Neuron (in vitro differentiated cells): ENCODE measurements around the gene TMEM163.

Experiments used
- H2AFZ ChIP-seq: one replicate; pipeline ENCODE4 v1.6.1; 2013; ENCODE audit warnings: low read depth, mild to moderate bottlenecking, inconsistent platforms, low read length, moderate library complexity
- H3K27me3 ChIP-seq: one replicate; pipeline ENCODE4 v1.6.1; 2013; ENCODE audit warnings: low read length; ENCODE audit not compliant: insufficient read depth
- H3K36me3 ChIP-seq: one replicate; pipeline ENCODE4 v1.6.1; 2013; ENCODE audit warnings: low read length; ENCODE audit not compliant: insufficient read depth
- H3K4me1 ChIP-seq: one replicate; pipeline ENCODE4 v1.6.1; 2013; ENCODE audit warnings: low read length; ENCODE audit not compliant: insufficient read depth
- H3K4me3 ChIP-seq: 2 replicates; pipeline ENCODE4 v1.5.1; 2013; ENCODE audit warnings: mild to moderate bottlenecking, low read length, moderate library complexity
- H3K9me3 ChIP-seq: one replicate; pipeline ENCODE4 v1.6.1; 2013; ENCODE audit warnings: low read length

The TMEM163 gene

DNA sequence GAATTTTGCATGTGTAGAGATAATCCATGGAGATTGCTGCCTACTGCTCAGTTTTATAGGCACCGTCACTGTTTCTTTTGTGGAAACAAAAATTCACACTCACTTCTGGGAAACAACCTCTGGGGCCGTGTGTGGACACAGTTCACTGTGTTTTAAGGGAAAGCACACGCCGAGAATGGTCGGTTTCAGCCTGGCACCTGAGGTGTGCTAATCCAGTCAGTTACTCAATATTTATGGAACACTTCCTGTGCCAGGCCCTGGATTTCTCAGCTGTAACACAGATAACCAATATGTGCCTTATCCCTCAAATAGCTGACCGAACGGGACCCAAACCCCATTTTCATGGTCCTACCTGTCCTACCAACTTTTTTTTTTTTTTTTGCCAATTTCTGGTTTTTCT lies 285.3 kb downstream of the TMEM163 start:
- H2AFZ ChIP-seq: no peak overlapping the region
- H3K4me1 ChIP-seq: peaks cover 3% of the 10 kb centered on the region
- no peak overlapping the region for H3K4me3 ChIP-seq
- no peaks in the 10 kb centered on the region for H3K9me3 ChIP-seq
- H3K36me3 ChIP-seq: peaks cover 2% of the 10 kb centered on the region
- no peaks in the 10 kb centered on the region for H3K27me3 ChIP-seq

DNA sequence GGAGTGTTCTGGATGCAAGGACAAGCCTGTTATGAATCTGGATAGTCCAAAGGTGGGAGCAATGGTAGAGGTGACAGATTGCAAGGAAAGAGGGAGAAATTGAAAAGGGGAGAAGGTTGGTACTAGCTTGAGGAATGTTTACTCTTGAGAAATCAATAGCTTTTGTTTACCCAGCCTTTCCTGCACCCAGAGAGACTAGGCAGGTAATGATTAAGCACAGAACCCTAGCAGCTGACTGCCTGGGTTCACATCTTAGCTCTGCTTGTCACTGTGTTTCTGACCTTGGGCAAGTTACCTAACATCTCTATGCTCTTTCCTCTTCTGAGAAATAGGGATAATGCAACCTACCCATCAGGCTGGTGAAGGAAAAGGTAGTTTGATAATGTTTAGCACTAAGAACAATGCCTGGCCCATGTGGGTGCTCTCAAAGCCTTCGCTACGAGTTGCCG lies 286.3 kb downstream of the TMEM163 start:
- no peak overlapping the region for H2AFZ ChIP-seq
- H3K4me3 ChIP-seq: no peak overlapping the region
- H3K36me3 ChIP-seq: peaks cover 2% of the 10 kb centered on the region
- H3K9me3 ChIP-seq: no peaks in the 10 kb centered on the region
- H3K4me1 ChIP-seq: peaks cover 3% of the 10 kb centered on the region
- H3K27me3 ChIP-seq: no peaks in the 10 kb centered on the region

DNA sequence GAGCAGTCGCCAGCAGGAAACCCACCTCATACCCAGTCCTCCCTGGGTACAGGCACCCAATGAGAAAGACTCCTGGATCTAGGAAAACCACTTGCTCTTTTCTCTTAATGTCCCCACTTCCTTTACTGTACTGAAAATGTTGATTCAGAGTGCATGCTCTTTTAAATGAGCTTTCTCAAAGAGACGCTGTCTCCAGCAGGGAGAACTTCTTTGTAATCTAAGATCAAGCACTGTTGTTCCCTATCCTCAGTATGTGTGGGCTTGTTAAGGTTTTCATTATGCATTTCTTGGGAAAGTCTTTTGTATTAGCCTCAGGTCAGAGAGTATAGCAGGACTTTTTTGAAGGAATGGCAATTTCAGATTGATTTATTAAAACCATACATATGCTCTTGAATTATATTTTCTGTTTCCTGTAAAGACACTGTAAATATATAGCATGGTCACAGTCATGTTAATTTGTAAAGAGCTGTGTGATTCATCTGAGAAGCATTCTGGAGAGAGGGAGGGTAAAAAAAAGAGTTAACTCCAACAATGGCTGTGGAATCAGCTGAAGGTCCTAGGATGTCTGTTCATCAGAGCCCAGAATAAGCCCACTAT lies 286.9 kb downstream of the TMEM163 start:
- Histone ChIP-seq H3K9me3 (no peaks in the 10 kb centered on the region), H3K4me3 (no peak overlapping the region), H3K36me3 (peaks cover 2% of the 10 kb centered on the region), H3K27me3 (no peaks in the 10 kb centered on the region), H2AFZ (no peak overlapping the region), H3K4me1 (peaks cover 3% of the 10 kb centered on the region)

DNA sequence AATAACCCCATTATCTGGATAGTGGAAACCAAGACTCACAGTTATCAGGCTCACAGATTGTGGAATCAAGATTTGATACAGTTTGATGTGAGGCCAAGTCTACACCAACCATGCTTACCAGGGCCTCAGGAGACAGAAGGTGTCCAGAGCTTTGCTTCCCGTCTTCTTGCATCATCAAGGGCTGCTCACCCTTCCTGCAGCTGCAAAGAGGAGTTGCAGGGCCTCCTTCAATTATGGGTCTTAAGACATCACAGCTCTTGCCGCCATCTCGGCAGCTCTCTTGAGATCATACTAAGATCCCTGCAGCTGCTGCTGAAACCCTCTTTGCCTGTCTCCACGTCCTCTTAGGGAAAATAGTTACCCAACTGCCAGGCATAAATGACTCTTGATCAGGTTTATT lies 288.9 kb downstream of the TMEM163 start:
- Histone ChIP-seq H3K27me3 (no peaks in the 10 kb centered on the region), H3K4me3 (no peak overlapping the region), H3K9me3 (no peaks in the 10 kb centered on the region), H3K4me1 (peaks cover 3% of the 10 kb centered on the region), H2AFZ (no peak overlapping the region), H3K36me3 (peaks cover 2% of the 10 kb centered on the region)

DNA sequence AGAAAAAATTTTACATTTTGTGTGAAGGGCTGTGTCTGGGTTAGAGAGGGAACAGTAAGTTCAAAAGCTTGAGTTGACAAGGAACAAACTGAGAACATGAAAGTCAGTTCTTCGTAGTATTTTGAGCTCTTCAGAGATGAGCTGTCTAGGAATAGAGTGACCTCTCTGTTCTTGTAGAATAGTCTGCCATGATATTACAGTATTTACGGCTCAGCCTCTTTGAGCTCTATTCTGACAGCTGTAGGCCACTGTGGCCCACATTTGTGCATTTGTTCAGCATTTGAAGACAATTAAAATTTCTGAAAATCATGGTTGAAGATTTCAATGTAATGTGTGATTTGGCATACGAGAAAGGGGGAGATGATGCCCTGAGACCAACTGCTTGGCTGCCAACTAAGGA lies 292.1 kb downstream of the TMEM163 start:
- no peaks in the 10 kb centered on the region for H3K9me3 ChIP-seq
- no peaks in the 10 kb centered on the region for H3K27me3 ChIP-seq
- no peak overlapping the region for H2AFZ ChIP-seq
- H3K4me1 ChIP-seq: peaks cover under 1% of the 10 kb centered on the region
- H3K4me3 ChIP-seq: no peak overlapping the region
- H3K36me3 ChIP-seq: peaks cover 5% of the 10 kb centered on the region

DNA sequence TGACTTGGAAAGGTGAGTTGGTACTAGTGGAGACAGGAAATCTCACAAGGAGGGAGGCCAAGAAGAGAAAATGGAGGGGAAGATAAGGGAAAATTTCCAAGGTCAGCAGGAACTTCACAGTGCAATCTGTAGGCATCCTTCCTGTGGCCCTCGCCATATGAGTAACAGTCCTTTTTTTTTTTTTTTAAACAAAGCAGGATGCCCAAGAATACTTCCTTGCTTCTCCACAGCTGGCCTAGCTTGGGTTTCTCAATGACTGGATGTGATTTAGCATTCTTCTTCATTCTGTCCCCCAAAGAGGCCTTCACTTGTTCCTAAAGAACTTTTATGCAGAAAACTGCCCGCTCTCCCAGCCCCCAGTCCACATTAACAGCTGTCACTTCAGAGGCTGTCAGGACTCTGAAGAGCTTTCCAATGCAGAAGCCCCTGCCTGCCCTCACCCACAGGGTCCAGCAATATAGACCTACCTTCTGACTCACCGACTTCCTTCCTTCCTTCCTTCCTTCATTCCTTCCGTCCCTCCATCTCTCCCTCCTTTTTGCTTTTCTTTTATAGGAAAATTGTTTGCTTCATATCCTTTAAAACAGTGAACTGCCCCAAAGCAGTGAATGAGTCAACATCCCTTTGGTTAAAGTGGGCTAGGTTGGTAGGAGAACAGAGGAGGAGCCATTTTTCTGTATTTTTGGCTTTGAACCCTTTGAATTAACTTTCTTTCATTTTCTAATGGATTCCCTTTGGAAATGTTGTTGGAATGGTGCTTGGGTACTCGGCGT lies 292.9 kb downstream of the TMEM163 start:
- Histone ChIP-seq H2AFZ (no peak overlapping the region), H3K9me3 (no peaks in the 10 kb centered on the region), H3K36me3 (peaks cover 5% of the 10 kb centered on the region), H3K4me1 (no peaks in the 10 kb centered on the region), H3K27me3 (no peaks in the 10 kb centered on the region), H3K4me3 (no peak overlapping the region)

DNA sequence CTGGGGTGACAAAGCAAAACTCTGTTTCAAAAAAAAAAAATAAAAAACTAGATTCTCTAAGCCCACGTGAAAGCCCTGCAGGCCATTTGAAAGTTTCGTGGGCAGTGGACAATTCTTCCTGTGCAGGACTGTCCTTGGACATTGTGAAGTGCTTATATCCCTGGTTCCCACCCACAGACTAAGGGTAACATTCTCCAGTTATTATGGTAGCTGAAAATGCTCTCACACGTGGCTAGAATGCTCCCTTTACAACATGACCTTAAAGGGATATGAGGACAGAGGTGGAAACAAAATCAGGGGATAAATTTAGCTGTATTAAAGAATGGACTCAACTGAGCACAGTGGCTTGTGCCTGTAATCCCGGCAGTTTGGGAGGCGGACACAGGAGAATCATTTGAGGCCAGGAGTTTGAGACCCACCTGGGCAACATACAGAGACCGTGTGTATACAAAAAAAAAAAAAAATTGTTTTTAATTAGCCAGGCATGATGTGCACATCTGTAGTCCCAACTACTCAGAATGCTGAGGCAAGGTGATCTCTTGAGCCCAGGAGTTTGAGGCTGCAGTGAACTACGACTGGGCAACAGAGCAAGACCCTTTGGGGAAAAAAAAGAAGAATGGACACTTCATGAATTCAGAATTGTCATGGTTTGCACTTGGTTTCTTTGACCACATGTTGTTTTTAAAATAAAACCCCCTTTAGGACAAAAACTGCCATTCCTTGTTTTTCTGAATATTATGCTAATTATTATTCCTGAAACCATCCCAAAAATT lies 297.1 kb downstream of the TMEM163 start:
- Histone ChIP-seq H3K27me3 (no peaks in the 10 kb centered on the region), H3K9me3 (no peaks in the 10 kb centered on the region), H3K36me3 (peaks cover 3% of the 10 kb centered on the region), H3K4me3 (no peak overlapping the region), H3K4me1 (no peaks in the 10 kb centered on the region), H2AFZ (no peak overlapping the region)

DNA sequence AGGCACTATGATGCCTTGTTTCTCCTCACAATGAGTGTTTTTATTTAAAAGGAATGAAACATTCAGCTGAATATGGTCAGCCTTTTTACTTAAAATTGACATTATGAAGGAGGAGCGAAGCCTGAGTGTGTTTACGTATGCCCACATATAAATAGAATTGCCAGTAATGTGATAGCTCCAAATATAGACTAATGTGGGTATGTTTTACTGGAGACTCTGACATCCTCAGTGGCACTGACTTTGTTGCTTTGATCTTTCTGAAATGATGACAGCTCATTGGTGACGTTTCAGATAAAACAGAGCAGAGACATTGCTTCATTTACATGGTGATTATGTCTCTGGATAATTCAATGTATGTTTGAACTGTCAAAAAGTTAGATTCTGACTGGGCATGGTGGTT lies 297.9 kb downstream of the TMEM163 start:
- H3K36me3 ChIP-seq: peaks cover 3% of the 10 kb centered on the region
- no peak overlapping the region for H2AFZ ChIP-seq
- no peaks in the 10 kb centered on the region for H3K9me3 ChIP-seq
- H3K4me3 ChIP-seq: no peak overlapping the region
- H3K27me3 ChIP-seq: no peaks in the 10 kb centered on the region
- H3K4me1 ChIP-seq: no peaks in the 10 kb centered on the region

DNA sequence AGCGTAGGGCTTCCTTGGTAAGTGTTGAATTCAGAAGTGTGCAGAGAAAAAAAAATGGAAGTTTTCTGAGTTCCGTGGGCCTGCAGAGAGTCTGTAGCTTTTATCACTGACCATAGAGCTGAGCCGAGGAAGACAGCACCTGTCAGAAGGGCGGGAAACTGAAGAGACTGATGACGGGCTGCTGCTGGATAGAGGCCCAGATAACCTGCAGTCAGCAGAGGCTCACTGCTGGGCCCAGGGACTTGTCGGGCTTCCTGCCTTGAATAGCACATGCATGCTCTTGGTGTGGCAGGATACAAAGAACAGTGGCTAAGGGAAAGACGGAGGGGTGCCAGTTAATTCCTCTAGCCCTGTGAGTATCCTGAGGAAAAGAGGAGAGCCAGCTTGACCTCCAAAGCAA lies 298.5 kb downstream of the TMEM163 start:
- H3K36me3 ChIP-seq: peaks cover 3% of the 10 kb centered on the region
- H3K27me3 ChIP-seq: no peaks in the 10 kb centered on the region
- H2AFZ ChIP-seq: no peak overlapping the region
- H3K9me3 ChIP-seq: no peaks in the 10 kb centered on the region
- H3K4me3 ChIP-seq: no peak overlapping the region
- H3K4me1 ChIP-seq: no peaks in the 10 kb centered on the region

DNA sequence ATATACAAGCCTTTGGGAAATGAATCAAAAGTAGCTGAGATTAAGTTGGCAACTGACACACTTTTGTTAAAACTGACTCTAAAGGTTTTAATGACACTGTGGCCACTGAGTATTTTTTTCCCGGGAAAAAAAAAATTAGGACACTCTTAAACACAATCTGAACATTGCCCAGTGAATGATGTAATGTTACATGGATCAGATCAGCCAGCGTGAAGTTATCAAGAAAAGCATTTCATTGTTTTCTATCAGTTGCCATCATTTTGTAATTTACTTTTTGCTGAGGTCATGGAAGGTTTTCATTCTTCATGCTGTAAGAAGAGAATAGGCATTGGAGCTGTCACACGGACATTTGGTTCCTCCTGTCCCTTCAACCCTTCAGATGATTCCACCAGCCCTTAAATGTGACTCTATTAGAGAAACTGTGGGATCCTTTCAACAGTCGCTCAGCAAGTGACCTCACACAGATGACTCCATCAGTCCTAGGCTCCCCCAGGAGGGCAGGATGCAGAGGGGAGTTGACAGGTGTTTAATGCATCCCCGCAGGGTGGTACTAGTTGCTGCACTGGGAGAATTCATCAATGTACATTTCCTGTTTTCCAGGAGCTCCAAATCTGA lies 300.7 kb downstream of the TMEM163 start:
- H3K36me3 ChIP-seq: peaks cover 3% of the 10 kb centered on the region
- H3K4me1 ChIP-seq: no peaks in the 10 kb centered on the region
- no peak overlapping the region for H2AFZ ChIP-seq
- no peaks in the 10 kb centered on the region for H3K27me3 ChIP-seq
- H3K4me3 ChIP-seq: no peak overlapping the region
- no peaks in the 10 kb centered on the region for H3K9me3 ChIP-seq

DNA sequence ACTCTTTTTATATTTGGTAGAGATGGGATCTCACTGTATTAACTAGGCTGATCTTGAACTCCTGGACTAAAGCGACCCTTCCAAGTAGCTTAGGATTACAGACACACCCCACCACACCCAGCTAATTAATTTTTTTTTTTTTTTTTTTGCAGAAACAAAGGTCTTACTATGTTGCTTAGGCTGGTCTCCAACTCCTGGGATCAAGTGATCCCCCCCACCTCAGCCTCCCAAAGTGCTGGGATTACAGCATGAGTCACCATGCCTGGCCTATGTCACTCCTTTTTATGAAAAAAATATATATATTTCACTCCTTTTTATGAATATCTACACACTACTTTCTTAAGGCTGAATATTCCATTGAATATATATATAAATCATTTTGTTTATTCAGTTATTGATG lies 302.2 kb downstream of the TMEM163 start:
- Histone ChIP-seq H3K4me1 (peaks cover 3% of the 10 kb centered on the region), H3K36me3 (no peaks in the 10 kb centered on the region), H2AFZ (no peak overlapping the region), H3K4me3 (no peak overlapping the region), H3K27me3 (no peaks in the 10 kb centered on the region), H3K9me3 (no peaks in the 10 kb centered on the region)

DNA sequence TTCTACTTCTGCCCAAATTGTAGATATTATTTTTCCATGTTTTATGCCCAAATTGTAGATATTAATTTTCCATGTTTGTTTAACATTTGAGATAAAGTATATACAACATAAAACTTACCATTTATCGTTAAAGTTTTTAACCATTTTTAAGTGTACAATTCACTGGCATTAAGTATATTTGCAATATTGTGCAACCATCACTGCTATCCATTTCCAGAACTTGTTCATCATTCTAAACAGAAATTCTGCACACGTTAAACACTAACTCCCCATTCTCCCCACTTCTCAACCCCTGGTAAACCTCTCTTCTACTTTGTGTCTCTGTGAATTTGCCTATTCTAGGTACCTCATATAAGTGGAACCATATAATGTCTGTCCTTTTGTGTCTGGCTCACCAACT lies 302.8 kb downstream of the TMEM163 start:
- H3K4me1 ChIP-seq: peaks cover 6% of the 10 kb centered on the region
- H3K4me3 ChIP-seq: no peak overlapping the region
- no peaks in the 10 kb centered on the region for H3K36me3 ChIP-seq
- no peaks in the 10 kb centered on the region for H3K9me3 ChIP-seq
- no peaks in the 10 kb centered on the region for H3K27me3 ChIP-seq
- no peak overlapping the region for H2AFZ ChIP-seq

DNA sequence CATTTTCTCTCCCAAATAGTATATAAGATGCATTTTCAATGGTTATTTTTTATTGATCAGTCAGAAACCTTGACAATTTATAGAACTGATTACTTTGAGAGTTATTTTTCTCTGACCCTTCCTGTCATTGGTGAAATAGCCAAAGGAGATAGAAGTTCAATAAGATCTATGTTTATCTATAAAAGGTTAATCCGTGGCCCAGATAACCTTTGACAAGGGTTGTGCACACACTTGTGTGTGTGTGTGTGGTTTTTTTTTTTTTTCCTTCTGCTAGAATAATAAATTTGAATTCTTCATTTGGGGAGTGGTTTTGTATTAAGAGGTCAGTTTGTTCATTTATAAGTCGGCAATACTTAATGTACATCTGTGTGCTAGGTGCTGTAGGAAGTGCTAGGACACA lies 304.9 kb downstream of the TMEM163 start:
- Histone ChIP-seq H3K9me3 (no peaks in the 10 kb centered on the region), H3K4me1 (peaks cover 6% of the 10 kb centered on the region), H3K27me3 (no peaks in the 10 kb centered on the region), H3K4me3 (no peak overlapping the region), H3K36me3 (no peaks in the 10 kb centered on the region), H2AFZ (no peak overlapping the region)
